Stomach smooth muscle (tissue), 2 donors: ENCODE data around the gene ERVMER34-1.

Experiments used
- H3K27ac ChIP-seq: one replicate; pipeline ENCODE4 v1.7.0; 2013; ENCODE audit warnings: mild to moderate bottlenecking, low read length, inconsistent platforms
- H3K27me3 ChIP-seq, 2 donors: one replicate each; pipeline ENCODE4 v1.7.0; 2013; ENCODE audit warnings: low read length in 2 of 2; ENCODE audit not compliant: insufficient read depth in 2 of 2, control insufficient read depth in 1 of 2
- H3K36me3 ChIP-seq, 2 donors: one replicate each; pipeline ENCODE4 v1.7.0; 2013; ENCODE audit warnings: low read length in 2 of 2; ENCODE audit not compliant: control insufficient read depth in 2 of 2, insufficient read depth in 2 of 2
- H3K4me1 ChIP-seq: one replicate; pipeline ENCODE4 v1.7.0; 2013; ENCODE audit warnings: low read length; ENCODE audit not compliant: control insufficient read depth, insufficient read depth
- H3K4me3 ChIP-seq, 2 donors: one replicate each; pipeline ENCODE4 v1.7.0; 2013; ENCODE audit warnings: low read length in 2 of 2
- H3K9ac ChIP-seq, 2 donors: one replicate each; pipeline ENCODE4 v1.7.0; 2013; ENCODE audit warnings: low read length in 2 of 2, mild to moderate bottlenecking in 1 of 2
- H3K9me3 ChIP-seq, 2 donors: one replicate each; pipeline ENCODE4 v1.7.0; 2013; ENCODE audit warnings: low read length in 2 of 2; ENCODE audit not compliant: control insufficient read depth in 2 of 2
- donor health status: healthy.
- donor health status: Pancreatic carcinoma.

Gene ERVMER34-1, protein sequence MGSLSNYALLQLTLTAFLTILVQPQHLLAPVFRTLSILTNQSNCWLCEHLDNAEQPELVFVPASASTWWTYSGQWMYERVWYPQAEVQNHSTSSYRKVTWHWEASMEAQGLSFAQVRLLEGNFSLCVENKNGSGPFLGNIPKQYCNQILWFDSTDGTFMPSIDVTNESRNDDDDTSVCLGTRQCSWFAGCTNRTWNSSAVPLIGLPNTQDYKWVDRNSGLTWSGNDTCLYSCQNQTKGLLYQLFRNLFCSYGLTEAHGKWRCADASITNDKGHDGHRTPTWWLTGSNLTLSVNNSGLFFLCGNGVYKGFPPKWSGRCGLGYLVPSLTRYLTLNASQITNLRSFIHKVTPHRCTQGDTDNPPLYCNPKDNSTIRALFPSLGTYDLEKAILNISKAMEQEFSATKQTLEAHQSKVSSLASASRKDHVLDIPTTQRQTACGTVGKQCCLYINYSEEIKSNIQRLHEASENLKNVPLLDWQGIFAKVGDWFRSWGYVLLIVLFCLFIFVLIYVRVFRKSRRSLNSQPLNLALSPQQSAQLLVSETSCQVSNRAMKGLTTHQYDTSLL

GRCh38 chr4:52750819-52751486 is at the start of gene ERVMER34-1:
Gene ERVMER34-1, minus strand, starts transcription at chr4:52751425. Its CDS starts 5,905 bp downstream, at chr4:52745520.
- H3K4me1 ChIP-seq: peaks cover 11% of the 10 kb centered on the region
- no peaks in the 10 kb centered on the region for H3K36me3 ChIP-seq
- H3K27ac ChIP-seq: no peak within 1 kb of the TSS
- peak within 1 kb of the TSS in 1 of 2 donors; percentile 13 for H3K9ac ChIP-seq
- H3K9me3 ChIP-seq: no peaks in the 10 kb centered on the region
- peak within 1 kb of the TSS; percentile 58 to 76 for H3K4me3 ChIP-seq
- H3K27me3 ChIP-seq: peaks cover 9 to 12% of the 10 kb centered on the region in 2 donors

- H3K4me1 ChIP-seq: no peaks in the 10 kb centered on the region
- H3K4me3 ChIP-seq: no peak overlapping the region
- no peaks in the 10 kb centered on the region for H3K9me3 ChIP-seq
- H3K27ac ChIP-seq: no peak overlapping the region
- no peaks in the 10 kb centered on the region for H3K36me3 ChIP-seq
- no peaks in the 10 kb centered on the region for H3K27me3 ChIP-seq
- no peak overlapping the region for H3K9ac ChIP-seq
Measured at GRCh38 chr4:52799813-52800212, 48.6 kb upstream of the ERVMER34-1 start.

GRCh38 chr4:52795533-52795932 is 44.3 kb upstream of the ERVMER34-1 start:
- Histone ChIP-seq H3K27ac (no peak overlapping the region), H3K27me3 (no peaks in the 10 kb centered on the region), H3K4me1 (no peaks in the 10 kb centered on the region), H3K36me3 (no peaks in the 10 kb centered on the region), H3K9ac (no peak overlapping the region), H3K9me3 (no peaks in the 10 kb centered on the region), H3K4me3 (no peak overlapping the region)

GRCh38 chr4:52791936-52792335 is 40.7 kb upstream of the ERVMER34-1 start:
- no peaks in the 10 kb centered on the region for H3K4me1 ChIP-seq
- H3K36me3 ChIP-seq: no peaks in the 10 kb centered on the region
- no peak overlapping the region for H3K27ac ChIP-seq
- H3K27me3 ChIP-seq: no peaks in the 10 kb centered on the region
- no peaks in the 10 kb centered on the region for H3K9me3 ChIP-seq
- no peak overlapping the region for H3K9ac ChIP-seq
- H3K4me3 ChIP-seq: no peak overlapping the region

- Histone ChIP-seq H3K9me3 (no peaks in the 10 kb centered on the region), H3K27me3 (no peaks in the 10 kb centered on the region)
Measured at GRCh38 chr4:52789774-52790173, 38.5 kb upstream of the ERVMER34-1 start.

DNA sequence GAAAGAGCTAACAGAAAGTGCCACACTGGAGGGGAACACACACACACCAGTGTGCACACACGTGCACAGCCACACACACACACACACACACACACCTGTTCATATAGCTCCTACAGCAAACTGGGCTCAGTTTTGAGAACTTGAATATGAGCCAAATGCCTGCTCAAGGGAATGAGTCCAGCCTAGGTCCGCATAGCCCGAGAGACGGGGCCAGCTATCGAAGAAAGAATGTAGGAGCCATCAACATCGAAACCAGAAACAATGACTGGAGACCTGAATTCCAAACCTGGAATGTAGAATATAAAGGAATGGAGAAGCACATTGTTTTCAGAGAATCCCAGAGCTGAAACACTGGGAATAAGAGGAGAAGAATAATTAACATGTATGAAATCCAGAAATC is 37.6 kb upstream of the ERVMER34-1 start:
- H3K4me1 ChIP-seq: no peaks in the 10 kb centered on the region
- no peak overlapping the region for H3K4me3 ChIP-seq
- H3K9me3 ChIP-seq: no peaks in the 10 kb centered on the region
- no peak overlapping the region for H3K9ac ChIP-seq
- H3K36me3 ChIP-seq: no peaks in the 10 kb centered on the region
- H3K27me3 ChIP-seq: no peaks in the 10 kb centered on the region
- H3K27ac ChIP-seq: no peak overlapping the region

More at GRCh38 chr4:52789774-52790173, 38.5 kb upstream of the ERVMER34-1 start:
- Histone ChIP-seq H3K9ac (no peak overlapping the region), H3K27ac (no peak overlapping the region), H3K4me1 (no peaks in the 10 kb centered on the region), H3K36me3 (no peaks in the 10 kb centered on the region), H3K4me3 (no peak overlapping the region)

DNA sequence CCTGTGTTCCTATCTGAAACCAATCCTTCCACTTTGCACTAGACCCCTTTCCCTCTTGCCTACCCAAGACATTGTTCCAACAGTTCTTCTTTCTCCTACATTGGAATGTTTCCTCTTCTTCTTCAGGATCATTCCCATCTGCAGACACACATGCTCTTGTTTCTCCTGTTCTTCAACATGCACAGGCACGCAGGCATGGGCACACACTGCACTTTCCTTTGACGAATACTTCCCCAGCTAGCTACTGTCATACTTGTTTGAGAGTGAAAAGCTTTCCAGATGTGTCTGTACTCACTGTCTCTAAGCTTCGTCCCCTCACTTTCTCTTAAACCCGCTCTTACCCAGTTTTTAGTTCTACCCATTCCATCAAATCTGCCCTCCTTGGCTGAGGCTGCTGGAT is 31.8 kb upstream of the ERVMER34-1 start:
- H3K4me3 ChIP-seq: no peak overlapping the region
- no peak overlapping the region for H3K9ac ChIP-seq
- H3K4me1 ChIP-seq: no peaks in the 10 kb centered on the region
- no peak overlapping the region for H3K27ac ChIP-seq
- no peaks in the 10 kb centered on the region for H3K27me3 ChIP-seq
- no peaks in the 10 kb centered on the region for H3K36me3 ChIP-seq
- H3K9me3 ChIP-seq: no peaks in the 10 kb centered on the region

DNA sequence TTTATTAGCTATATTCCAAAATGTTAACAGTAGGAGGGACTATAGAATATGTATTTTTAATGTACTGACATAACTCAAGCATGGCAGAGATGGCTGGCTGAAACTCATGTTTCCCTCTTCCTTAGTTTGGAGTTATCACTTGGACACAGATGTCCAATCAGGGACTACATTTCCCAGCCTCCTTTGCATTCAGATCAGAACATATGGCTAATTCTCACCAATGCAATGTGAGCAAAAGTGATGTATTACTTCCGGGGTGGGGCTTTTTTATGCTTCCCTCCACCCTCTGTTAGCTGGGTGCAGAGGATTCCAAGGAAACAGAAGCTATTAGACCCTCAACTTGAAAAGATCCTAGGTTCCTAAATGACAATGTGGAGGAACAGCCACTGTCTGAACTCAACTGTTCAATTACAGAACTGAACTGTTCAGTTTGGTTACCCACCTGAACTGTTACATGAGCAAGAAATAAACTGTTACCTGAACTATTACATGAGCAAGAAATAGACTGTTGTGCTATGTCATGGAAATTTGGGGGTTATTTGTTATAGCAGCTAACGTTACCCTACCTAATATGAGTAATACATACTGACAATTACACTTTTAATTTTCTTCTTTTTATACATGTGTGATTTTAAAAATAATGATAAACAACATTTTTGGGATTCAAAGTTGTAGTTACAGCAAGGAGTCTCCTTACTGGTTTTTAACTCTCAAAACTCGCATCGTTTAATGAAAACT is 29.6 kb upstream of the ERVMER34-1 start:
- H3K4me3 ChIP-seq: no peak overlapping the region
- no peaks in the 10 kb centered on the region for H3K4me1 ChIP-seq
- no peaks in the 10 kb centered on the region for H3K36me3 ChIP-seq
- no peaks in the 10 kb centered on the region for H3K9me3 ChIP-seq
- no peaks in the 10 kb centered on the region for H3K27me3 ChIP-seq
- no peak overlapping the region for H3K27ac ChIP-seq
- H3K9ac ChIP-seq: no peak overlapping the region

DNA sequence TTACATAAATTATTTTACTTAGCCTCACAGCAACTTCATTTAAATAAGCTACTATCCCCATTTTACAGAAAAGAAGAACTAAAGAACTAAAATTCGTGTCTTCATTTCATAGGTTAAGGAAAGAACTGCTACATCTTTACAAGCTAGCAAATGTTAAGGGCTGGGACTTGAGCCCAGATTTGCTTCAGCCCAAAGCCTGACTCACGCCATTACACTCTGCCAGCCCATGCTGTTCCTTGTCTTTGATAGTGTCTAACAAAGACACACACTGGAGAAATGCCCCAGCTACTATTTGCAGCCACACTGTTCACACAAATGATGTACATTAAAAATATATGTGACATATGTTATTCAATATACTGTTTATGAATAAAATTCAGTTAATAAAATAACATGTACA is 29.0 kb upstream of the ERVMER34-1 start:
- Histone ChIP-seq H3K9ac (no peak overlapping the region), H3K27me3 (no peaks in the 10 kb centered on the region), H3K9me3 (no peaks in the 10 kb centered on the region), H3K4me1 (no peaks in the 10 kb centered on the region), H3K36me3 (no peaks in the 10 kb centered on the region), H3K4me3 (no peak overlapping the region), H3K27ac (no peak overlapping the region)

DNA sequence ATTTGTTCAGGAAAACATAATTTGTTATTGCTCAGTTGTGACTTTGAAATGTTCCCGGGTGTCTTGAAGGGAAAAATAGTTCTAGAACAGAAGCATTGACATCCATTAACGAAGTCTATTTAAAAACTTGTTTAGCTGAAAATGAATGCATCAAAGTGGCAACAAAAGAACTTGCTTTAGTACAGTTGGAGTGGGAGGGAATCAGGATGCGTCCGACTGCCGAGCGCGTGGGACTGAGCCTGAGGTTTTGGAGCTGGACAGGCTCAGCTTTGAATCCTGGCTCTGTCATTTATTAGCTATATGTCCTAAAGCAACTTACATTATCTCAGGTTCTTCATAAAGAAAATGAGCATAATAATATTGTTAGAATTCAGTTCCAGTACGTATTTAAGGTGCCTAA is 9.0 kb upstream of the ERVMER34-1 start:
- H3K36me3 ChIP-seq: no peaks in the 10 kb centered on the region
- no peak overlapping the region for H3K9ac ChIP-seq
- peaks cover 6% of the 10 kb centered on the region for H3K4me1 ChIP-seq
- no peak overlapping the region for H3K4me3 ChIP-seq
- H3K27me3 ChIP-seq: no peaks in the 10 kb centered on the region
- no peak overlapping the region for H3K27ac ChIP-seq
- H3K9me3 ChIP-seq: no peaks in the 10 kb centered on the region
